ENCODE data around the gene TEPSIN.
A peak's percentile ranks its signal among the peaks of the same experiment; 100 is the strongest.
"Not testable (repeated sequence)": the region's sequence is repeated elsewhere in the genome, so short reads cannot be mapped to it uniquely, and the experiment has no call there.

TEPSIN gene

GRCh38 chr17:81235822-81236740, 2.8 kb downstream of the TEPSIN start:
- no peak for DNase-seq

GRCh38 chr17:81234940-81235821, 3.7 kb downstream of the TEPSIN start:
- DNase-seq = no peak

GRCh38 chr17:81234506-81234855, 4.4 kb downstream of the TEPSIN start:
- DNase-seq = no peak

- no peak for DNase-seq
These were observed 4.9 kb downstream of the TEPSIN start for GRCh38 chr17:81233811-81234505.

- no peak for DNase-seq
These were observed 5.5 kb downstream of the TEPSIN start for GRCh38 chr17:81233316-81233715.

- DNase-seq = no peak
These were observed 6.1 kb downstream of the TEPSIN start for GRCh38 chr17:81232616-81233241.

GRCh38 chr17:81231766-81232581, 6.9 kb downstream of the TEPSIN start:
- no peak for DNase-seq

- no peak for DNase-seq
These were observed 7.7 kb downstream of the TEPSIN start for GRCh38 chr17:81231121-81231645.

GRCh38 chr17:81230043-81230820, 8.6 kb downstream of the TEPSIN start:
- no peak for DNase-seq

- no peak for DNase-seq
These were observed 9.3 kb downstream of the TEPSIN start for GRCh38 chr17:81229666-81229920.

- DNase-seq = no peak
These were observed 9.8 kb downstream of the TEPSIN start for GRCh38 chr17:81228834-81229665.

GRCh38 chr17:81228420-81228819, 10.4 kb downstream of the TEPSIN start:
- no peak for DNase-seq

- DNase-seq = not testable (repeated sequence)
These were observed 11.2 kb downstream of the TEPSIN start for GRCh38 chr17:81227630-81228029.

- DNase-seq = no peak
These were observed 15.1 kb downstream of the TEPSIN start for GRCh38 chr17:81223762-81224130.

- DNase-seq = peak; percentile 98
These were observed 15.7 kb downstream of the TEPSIN start, which contains the start of gene CEP131 for GRCh38 chr17:81222906-81223761. TSS of gene CEP131 (minus strand) at chr17:81222965. CDS start at chr17:81220056, 2,909 bp downstream.

- DNase-seq = no peak
These were observed 16.3 kb downstream of the TEPSIN start for GRCh38 chr17:81222620-81222905.

GRCh38 chr17:81221842-81222619, 16.8 kb downstream of the TEPSIN start:
- DNase-seq = no peak

- DNase-seq = no peak
These were observed 17.4 kb downstream of the TEPSIN start for GRCh38 chr17:81221371-81221841.
